WI38 (cell line): ENCODE results near the gene C9orf50.
A peak's percentile ranks its signal among the peaks of the same experiment; 100 is the strongest.

ENCODE experiments used
- H3K4me3 ChIP-seq: 2 replicates; pipeline ENCODE4 v1.5.1; 2011; ENCODE audit warnings: low read depth, mild to moderate bottlenecking, control low read depth, low read length
- CTCF ChIP-seq: IDR thresholded peaks from 2 replicates; pipeline ENCODE4 v1.5.1; 2012; ENCODE audit warnings: low read depth, mild to moderate bottlenecking, control low read depth, low read length

C9orf50 gene

GRCh38 chr9:129567329-129567728 lies 53.6 kb downstream of the C9orf50 start:
- no peak for TF ChIP-seq CTCF
- peak overlapping the region; percentile 57; the same call in 1 of the 2 replicates for H3K4me3 ChIP-seq

- TF ChIP-seq CTCF, result no peak
- no peak overlapping the region for H3K4me3 ChIP-seq
Observed at GRCh38 chr9:129566563-129567266, 54.2 kb downstream of the C9orf50 start.

- no peak overlapping the region for H3K4me3 ChIP-seq
- no peak for TF ChIP-seq CTCF
Observed at GRCh38 chr9:129562917-129563316, 58.0 kb downstream of the C9orf50 start.

- TF ChIP-seq CTCF, result no peak
- no peak overlapping the region for H3K4me3 ChIP-seq
Observed at GRCh38 chr9:129562514-129562913, 58.4 kb downstream of the C9orf50 start.
